Stimulated activated CD4-positive, alpha-beta T cell treated with anti-CD3 and anti-CD28 coated beads, TNF-alpha, amount 100 ng/mL, for 48 hours (primary cell): ENCODE results near the gene PRSS23.
"Not testable (repeated sequence)": the region's sequence is repeated elsewhere in the genome, so short reads cannot be mapped to it uniquely, and the experiment has no call there.

Experiments used
- DNase-seq, 3 donors: peaks; one replicate each; pipeline ENCODE4 v3.0.0-alpha.2; 2020; ENCODE audit warnings: low read depth in 3 of 3

PRSS23 gene, protein sequence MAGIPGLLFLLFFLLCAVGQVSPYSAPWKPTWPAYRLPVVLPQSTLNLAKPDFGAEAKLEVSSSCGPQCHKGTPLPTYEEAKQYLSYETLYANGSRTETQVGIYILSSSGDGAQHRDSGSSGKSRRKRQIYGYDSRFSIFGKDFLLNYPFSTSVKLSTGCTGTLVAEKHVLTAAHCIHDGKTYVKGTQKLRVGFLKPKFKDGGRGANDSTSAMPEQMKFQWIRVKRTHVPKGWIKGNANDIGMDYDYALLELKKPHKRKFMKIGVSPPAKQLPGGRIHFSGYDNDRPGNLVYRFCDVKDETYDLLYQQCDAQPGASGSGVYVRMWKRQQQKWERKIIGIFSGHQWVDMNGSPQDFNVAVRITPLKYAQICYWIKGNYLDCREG

DNA sequence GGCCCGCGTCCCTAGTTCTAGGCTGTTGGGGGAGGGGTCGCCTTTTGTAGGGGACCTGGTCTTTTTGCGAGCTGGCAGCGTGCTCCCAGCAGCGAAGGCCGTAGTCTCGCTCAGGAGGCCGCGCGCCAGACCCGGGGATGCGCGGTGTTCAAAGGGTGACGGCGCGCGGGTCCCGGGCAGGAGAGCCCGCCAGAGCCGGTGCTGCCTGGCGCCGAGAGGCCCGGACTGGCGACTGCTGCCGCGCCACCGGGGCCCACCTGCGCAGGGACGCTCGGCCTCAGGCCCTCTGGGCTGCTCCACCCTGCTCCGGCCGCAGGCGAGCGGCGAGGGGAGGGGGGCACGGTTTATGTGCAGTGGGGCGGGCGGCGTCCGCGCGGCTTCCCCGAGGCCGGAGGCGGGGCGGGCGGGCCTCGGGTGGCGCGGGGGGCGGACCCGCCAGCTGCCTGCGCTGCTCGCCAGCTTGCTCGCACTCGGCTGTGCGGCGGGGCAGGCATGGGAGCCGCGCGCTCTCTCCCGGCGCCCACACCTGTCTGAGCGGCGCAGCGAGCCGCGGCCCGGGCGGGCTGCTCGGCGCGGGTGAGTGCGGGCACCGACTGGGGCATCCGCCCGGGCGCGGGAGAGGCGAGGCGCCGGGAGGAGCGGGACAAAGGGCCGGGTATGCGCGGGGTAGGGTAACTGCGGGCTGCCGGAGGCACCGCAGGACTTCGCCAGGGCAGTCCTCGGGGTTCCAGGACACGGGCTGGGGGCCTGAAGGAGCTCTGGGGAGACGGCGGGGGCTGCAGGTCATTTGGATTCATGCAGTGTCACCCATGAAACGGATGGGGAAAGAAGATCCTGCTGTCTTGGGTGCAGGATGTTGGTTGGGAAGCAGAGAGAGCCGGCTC lies at the start of gene PRSS23:
TSS of gene PRSS23 (plus strand) at position 467 of the 884 bp plus-strand sequence. CDS start 7,102 bp downstream, outside the sequence.
- no peak for DNase-seq

DNA sequence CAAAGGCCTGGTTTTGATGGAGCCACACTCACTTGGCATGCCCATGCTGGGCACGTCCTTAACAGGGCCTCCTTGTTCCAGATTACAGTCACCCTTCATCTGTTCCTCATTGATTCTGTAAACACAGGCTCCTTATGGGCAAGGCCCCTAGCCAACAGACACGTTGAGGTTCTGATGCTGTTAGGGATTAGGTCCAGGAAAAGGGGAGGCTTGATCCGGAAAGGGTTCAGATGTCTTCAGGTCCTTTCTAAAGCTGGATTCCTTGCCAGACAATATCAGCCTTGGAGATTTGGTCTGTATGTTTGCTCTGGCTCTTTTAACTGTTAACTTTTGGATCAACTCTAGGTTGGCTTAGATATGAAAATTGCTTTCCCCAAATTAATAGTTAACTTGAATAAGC lies 46.9 kb upstream of the PRSS23 start:
- no peak for DNase-seq

DNA sequence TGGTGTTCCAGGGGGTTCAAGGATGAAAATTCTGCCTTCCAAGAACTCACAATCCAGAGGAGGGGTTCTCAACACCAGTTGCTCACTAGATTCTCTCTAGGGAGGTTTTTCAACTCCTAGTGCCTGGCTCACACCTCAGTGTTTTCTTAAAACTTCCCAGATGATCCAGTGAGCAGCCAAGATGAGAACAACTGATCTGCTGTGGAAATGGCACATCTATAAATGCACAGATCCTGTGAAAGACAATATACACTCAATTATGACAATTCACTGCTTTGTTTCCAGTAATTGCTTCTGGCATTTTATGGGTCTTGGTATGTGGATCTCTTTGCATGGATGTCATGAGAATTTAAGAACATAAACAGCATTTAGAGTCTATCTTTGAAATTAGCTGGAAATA lies 45.2 kb upstream of the PRSS23 start:
- no peak for DNase-seq

DNA sequence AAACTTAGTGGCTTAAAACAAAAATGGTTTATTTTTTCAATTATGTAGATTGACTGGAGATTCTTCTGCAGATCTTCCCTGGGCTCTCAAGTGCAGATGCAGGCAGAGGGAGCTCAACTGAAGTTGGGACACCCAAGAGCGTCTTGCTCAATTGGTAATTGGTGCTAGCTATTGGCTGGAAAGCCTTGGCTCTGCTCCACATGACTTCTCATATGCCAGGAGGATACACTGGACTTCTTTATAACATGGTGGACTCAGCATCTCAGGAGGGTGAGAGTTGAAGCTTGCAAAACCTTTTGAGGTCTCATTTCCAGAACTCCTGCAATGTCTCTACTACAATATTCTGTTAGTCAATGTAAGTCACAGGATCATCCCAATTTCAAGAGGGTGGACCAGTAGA lies 42.2 kb upstream of the PRSS23 start:
- no peak for DNase-seq

DNA sequence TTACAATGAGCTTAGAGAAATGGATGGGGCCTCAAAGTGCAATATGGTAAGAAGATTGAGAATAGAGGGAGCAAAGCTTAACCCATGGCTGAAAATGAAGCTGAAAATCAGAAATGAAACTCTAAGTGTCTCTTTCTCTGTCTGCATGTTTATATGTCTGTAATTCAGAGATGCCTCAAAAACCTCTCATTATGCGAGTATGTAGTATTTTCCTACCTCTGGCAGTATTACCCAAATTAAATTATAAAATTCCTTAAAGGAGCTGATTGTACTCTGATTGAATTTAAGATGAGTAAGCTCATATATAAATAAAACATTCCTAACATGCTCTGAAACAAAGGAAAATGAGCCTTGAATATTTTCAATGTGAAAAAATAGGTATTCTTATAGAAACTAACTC lies 39.8 kb upstream of the PRSS23 start:
- DNase-seq: no peak

DNA sequence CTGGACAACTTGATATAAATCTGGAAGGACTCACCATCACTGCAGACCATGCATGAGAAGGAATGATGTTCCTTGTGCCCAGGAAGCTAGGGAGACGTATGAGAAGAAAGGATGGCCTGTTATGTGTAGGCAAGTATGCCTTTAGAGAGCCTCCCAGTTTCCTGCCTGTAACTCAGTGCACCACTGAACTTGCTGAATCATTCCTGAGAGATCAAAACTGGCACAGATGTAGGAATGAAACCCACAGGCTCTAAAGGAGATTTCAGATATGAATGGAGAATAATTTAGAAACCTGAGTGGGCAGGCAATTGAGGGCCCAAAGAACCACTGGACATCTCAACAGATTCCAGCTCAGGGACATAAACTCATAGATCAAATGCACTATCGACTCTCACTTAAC lies 38.4 kb upstream of the PRSS23 start:
- no peak for DNase-seq

DNA sequence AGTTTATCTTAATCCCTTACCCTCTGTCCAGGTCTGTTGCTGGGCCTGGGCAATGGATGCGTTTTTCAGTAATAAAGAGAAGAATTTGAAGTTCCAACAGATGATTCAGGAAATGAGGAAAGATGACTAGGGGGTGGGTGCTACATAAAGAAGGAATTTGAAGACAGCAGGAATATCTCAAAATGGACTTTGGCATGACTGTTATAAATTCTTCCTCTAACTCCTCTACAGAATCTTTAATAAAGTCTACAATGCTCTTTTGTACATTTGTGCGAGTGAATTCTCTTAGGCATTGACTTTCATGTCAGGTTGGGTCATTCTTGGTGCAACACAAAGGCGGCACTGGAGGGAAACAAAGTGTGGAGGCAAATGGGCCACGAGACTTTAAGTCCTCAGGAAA lies 35.1 kb upstream of the PRSS23 start:
- no peak for DNase-seq

DNA sequence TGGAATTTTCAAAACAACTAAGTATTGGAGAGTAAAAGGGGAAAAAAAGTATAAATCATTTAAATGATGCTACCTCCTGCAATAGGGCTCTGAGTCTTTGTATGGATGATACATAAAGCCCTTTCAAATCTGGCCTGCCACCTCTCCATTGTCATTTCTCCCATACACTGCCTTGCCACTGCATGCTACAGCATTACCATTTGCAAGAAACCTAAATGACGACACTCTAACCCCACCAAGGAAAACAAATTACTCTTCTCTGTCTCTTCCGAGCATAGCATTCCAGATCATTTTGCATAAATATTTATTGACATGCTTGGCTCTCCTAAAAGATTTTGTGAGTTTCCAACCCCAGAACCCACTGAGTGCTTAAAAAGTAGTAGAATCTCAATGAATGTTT lies 34.5 kb upstream of the PRSS23 start:
- no peak for DNase-seq

DNA sequence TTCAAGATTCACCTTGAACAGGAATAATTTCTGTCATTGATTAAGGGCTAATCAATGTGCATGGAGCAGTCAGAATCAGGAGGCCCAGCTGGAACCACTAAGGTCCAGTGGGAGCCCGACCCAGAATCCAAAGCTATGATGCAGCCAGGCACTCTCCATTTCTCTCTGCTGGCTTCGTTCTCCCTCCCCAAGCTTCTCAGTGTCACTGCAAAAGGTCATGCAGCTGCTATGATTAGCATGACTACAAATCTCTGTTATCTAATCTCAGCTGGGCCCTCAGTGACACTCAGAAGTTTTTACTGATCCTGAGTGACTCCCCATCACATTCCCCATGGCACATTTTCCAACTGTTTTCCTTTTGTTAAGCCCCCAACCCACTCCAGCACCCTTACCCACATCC lies 31.1 kb upstream of the PRSS23 start:
- DNase-seq: no peak

DNA sequence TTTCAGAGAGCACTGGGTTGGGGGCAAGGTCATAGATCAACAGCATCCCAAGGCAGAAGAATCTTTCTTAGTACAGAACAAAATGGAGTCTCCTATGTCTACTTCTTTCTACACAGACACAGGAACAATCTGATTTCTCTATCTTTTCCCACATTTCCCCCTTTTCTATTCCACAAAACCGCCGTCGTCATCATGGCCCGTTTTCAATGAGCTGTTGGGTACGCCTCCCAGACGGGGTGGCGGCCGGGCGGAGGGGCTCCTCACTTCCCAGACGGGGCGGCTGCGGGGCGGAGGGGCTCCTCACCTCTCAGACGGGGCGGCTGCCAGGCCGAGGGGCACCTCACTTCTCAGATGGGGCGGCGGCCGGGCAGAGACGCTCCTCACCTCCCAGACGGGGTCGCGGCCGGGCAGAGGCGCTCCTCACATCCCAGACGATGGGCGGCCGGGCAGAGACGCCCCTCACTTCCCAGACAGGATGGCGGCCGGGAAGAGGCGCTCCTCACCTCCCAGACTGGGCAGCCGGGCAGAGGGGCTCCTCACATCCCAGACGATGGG lies 29.8 kb upstream of the PRSS23 start:
- DNase-seq: not testable (repeated sequence)

DNA sequence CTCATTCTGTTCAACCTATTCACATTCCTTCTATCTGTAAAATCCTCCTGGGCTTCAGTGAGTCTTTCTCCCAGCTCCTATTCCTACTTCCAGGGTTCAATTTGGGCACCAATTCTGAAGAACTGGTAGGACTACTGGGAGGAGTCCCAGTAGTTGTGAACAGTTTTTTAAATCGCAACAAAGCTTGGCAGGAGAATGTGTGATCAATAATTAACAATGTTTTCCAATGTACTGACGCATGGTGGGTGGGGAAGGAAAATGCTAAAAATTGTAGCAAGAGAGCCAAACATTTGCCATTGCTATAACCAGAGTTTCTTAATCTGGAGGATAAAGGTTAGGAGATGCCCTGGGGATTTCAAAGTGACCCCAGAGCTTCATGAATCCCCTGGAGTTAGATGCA lies 27.3 kb upstream of the PRSS23 start:
- DNase-seq: no peak

DNA sequence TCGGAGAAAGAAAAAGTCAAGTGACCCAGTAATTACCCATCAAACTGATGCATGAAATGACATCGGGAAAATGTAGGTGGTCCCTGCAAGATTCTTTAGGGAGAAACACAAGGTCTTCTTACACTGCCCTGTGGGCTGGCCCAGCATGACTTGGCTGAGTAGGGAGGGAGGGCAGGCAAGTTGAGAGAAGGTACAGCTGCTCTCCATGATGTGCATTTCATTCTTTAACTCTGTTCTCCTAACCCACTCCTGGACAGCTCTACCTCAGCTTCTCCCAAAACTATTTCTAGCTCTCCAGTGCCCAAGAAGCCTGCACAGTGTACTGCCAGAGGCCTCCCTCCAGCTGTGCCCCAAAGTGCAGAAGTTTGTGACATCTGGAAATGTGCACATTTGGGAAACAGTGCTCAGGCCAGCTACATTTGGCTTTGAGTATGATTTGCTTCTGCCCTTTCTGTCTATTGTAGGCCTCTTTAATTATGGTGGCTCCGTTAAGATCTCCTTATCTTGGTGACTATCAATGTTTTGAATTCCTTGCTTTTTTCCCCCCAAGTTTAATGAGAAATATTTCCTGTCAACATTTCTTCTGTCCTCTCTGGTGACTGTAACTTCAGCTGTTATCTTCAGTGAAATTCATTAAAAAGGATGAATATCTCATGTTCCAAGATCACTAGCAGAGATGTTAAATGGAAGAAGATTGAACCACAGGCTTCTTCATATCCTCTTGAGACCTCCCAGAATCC lies 26.7 kb upstream of the PRSS23 start:
- no peak for DNase-seq

DNA sequence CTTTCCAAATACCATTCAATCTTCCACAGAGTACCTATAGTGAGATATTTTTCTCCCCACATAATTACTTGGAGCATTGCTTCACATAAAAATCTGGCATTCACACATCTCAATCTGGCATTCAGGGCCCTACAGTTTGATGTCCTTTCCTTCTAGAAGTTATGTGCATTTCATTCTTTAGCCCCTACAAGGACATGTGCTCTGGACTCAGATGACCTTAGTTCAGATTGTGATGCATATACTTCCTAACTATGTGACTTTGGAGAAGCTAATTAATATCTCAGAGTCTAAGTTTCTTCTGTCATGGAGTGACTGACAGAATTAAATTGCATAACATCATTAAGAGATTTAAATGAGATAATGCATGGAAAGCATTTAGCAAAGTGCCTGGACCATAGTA lies 25.9 kb upstream of the PRSS23 start:
- DNase-seq: no peak

DNA sequence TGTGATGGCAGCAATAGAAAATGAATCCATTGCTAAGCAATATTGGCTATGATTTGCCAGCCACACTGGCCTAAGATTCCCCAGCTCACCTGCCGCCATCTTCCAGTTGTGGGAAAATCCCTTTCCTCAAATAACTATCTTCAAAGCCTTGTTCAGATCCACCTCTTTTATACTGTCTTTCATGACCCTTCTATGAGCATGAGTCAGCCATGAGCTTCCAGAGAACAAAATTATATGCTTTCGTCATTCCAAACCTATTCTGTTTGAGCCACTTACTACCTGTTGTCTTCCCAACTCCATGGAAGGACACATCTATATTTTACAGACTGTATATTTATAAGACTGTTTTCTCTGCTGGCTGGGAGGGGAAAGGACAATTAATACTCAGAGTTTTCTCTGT lies 25.0 kb upstream of the PRSS23 start:
- DNase-seq: no peak

DNA sequence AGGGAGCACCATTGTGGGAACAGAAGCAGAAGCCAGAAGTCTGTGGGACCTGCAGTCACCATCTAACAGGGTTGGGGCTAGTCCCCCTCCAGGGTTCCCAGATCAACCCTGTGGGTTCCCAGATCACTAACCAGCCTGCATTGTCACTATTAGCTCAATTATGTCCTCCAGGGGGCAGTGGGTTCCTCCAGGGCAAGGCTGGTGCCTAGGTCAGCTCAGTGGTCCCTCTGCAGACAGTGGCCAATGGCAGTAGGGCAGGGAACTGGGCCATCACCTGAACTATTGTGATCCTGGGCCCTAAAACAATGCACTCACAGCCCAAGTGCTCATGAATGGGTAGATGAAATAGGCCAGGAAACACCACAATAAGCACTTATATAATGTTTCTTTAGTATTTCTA lies 18.8 kb upstream of the PRSS23 start:
- no peak for DNase-seq

DNA sequence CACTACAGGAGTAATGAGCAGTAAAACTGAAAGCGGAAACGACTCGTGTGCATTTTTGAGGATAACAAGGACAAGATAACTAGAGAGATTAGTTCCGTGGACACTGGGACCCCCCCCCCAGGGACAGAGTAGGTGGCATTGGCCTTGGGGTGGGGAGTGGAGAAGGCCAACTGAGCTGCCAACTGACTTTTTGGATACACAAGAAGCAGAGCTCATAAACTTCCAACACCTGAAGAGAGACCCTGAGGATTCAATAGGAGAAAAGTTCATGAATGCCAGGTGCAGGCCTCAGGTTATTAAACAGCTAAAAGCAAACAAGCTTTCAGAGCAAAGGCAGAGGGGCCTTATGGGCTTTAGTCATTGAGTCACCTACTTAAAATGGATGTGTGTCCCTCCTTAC lies 17.6 kb upstream of the PRSS23 start:
- DNase-seq: no peak

DNA sequence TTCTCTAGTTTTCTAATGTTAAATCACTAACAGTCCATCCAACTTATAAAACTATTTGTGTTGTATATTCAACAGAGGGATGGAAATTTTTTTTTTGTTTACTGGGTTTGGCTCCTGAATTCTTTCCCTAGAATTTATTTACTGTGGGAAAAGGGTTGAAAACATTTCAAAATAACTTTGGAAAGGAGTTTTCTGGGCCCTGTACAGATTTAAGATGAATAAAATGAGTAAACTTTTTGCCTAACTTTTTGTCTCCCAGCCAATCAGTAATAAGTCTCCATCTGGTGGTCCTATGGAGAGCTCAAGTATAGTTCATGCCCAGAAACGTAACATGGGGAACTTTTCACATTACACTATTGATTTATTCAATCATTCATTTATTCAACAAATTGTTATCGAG lies 16.7 kb upstream of the PRSS23 start:
- DNase-seq: no peak

DNA sequence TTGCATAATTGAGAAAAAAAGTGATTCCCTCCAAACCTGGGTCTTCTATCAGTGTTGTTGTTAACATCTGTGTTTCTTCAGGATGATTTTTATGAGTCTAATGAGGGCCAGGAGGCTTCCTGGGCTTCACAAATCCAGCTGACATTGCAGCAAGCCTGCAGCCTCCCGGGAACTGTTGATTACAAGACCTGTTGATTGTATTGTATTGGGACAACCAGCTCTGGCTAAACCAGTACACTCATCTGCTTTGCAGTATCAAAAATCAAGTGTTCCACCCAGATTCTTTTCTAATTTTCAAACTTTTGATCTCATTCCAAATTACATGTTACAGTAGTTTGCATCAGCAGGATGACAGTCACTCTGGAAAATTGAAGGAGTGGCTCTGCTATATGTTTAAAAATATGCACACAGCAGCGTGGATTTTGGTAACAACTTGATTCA lies 16.1 kb upstream of the PRSS23 start:
- DNase-seq: no peak

DNA sequence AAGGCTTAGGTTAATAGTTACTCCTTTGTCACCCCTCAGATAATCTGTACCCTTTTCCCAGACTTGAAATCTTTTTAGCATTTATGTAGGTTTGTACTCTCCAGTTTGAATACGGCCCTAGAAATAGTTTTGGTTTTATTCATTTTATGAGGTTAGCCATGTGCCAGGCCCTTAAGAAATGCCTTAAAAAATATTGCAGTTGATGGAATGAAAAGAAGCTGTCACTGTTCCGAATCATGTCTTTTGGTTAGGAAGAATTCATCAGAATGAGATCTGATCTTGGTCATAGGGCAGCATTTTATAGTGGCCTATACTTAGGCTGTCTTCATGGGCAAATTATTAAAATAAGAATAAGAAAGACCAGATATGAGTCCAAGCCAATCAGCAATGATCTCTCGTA lies 14.8 kb upstream of the PRSS23 start:
- DNase-seq: no peak

DNA sequence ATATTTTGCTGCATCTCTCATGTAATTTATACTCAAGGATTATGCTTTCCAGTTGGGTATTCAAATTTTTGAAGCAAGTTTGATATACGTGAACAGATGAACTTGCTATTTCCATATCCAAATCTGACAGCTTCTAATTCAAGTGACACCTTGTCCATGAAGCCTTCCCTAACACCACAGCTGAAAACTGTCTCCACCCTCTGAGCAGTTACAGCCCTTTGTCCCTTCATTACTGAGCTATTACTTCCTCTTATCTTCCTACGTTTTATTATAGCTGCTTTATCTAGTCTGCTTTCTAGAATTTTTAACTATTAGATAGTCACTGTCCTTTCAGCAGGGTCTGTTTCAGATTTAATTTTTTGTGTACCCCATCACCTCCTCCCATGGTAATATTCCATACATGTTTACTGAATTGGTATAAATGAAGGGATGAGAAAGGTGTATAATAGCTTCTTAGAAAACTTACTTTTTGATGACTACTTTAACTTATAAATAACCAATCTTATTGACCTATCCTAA lies 13.3 kb upstream of the PRSS23 start:
- no peak for DNase-seq

DNA sequence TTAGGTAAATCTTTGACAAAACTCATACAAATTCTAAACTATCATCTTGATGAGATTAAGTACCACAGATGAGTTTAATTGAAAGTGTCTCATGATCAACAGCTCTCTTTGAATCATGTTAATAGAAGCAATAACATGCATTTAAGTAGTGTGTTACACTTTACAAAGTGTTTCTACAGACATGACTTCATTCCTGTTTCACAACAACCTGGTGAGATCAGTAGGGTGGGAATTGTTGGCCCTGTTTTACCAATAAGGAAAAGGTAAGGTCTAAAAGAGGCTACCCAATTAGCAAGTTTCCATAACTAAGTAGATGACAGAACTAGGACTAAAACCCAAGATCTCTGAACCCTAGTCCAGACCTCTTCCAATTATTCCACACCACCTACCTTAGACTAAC lies 12.7 kb upstream of the PRSS23 start:
- DNase-seq: no peak

DNA sequence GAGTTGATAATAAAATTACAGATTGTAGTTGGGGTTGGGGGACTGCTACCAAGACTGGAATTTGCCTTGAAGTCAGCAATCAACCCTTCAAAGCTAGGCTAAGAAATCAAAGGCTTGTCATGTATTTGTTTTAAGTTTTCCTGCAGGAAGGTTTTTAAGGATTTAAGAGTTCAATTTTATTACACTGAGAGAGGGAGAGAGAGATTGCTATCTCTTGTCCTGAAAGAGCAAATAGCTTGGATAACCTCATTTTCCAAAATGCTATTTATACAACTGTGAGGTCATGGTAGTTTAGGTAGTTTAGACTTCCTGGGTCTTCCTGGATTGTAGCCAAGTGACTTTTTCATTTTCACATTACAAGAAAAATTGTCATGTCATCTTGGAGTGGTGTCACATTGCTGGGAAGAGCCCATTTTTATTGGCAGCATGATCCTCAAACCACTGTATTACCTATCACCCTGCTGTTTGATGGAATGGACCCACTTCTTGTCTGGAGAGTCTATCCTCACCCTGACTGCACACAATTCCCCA lies 10.1 kb upstream of the PRSS23 start:
- DNase-seq: no peak
